Mammary epithelial cell (primary cell): Measurements from ENCODE around the gene BNC2.

ENCODE experiments used
- CTCF ChIP-seq, 2 donors: IDR thresholded peaks in 1 of 2; conservative IDR thresholded peaks in 1 of 2; 2 replicates each; pipeline ENCODE4 v1.5.1; 2011 to 2012; ENCODE audit warnings: inconsistent platforms in 2 of 2, low read length in 2 of 2, mild to moderate bottlenecking in 2 of 2, control low read depth in 1 of 2, low read depth in 1 of 2; ENCODE audit not compliant: insufficient read depth in 1 of 2; ENCODE audit errors: extremely low read depth in 1 of 2
- EZH2 ChIP-seq: IDR thresholded peaks from 2 replicates; pipeline ENCODE4 v1.6.1; 2012; ENCODE audit warnings: low read length, inconsistent platforms, borderline replicate concordance

DNA sequence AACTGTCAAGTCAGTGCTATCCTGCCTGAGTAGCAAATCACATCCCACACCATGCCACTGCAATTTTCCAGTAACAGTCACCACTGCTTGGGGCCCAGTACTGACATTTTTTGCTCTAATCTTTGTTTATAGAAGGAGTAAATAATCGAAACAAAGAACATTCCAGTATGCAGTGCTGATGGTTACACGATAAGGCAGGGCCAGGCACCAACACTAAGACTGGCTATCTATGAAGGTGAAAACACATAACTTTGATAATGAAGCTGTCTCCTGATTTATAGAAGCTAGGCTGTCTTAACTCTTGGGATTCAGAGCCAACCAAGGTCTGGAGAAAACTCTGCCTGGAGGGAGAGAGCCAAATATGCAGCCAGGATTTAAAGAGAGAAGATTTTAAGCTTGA, 365.3 kb downstream of the BNC2 start:
- TF ChIP-seq CTCF (conservative IDR thresholded peaks at IDR 0.05 in 1 of 2, IDR thresholded peaks at IDR 0.05 in 1 of 2; ENCODE audit: extremely low read depth in 1 of 2, insufficient read depth in 1 of 2, low read depth in 1 of 2, low read length in 2 of 2): no peak
- TF ChIP-seq EZH2: no peak
